ENCODE data around the gene GFY.

GFY gene

DNA sequence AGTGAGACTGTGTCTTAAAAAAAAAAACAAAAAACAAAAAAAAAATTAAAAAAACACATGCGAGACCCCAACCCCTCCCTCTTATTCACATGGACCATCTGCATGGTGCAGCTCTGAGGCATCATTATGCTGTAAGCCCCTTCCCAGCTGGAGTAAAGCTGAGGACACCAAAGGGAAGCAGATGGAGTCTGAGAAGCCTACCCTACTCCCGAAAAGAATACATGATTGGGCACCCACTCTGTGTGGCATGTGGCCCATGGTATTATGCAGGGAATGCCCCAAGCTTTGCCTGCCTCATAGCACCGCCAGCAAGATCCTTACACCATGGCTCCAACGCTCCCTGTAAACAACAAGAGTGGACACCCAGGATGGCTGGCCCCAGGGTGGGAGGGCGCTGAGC, 6.7 kb upstream of the GFY start:
- Histone ChIP-seq H3K27me3 (ENCODE audit: insufficient read depth, insufficient read length) (peaks cover 25% of the 10 kb centered on the region), H3K4me1 (ENCODE audit: insufficient read depth, insufficient read length) (peaks cover 20% of the 10 kb centered on the region), H3K9me3 (ENCODE audit: insufficient read depth, low read length) (no peaks in the 10 kb centered on the region), H3K9ac (ENCODE audit: insufficient read length, low read depth) (no peak overlapping the region), H3K4me3 (ENCODE audit: insufficient read length, low read depth) (no peak overlapping the region), H3K36me3 (ENCODE audit: insufficient read depth, insufficient read length, low read length) (no peaks in the 10 kb centered on the region)
- DNase-seq (ENCODE audit: low read depth, low spot score): no peak
- TF ChIP-seq YY1 (IDR thresholded peaks at IDR 0.05; ENCODE audit: insufficient read depth, insufficient read length) (no peak), ZNF274 (IDR thresholded peaks at IDR 0.05; ENCODE audit: low read depth, low read length) (no peak), SUZ12 (IDR thresholded peaks at IDR 0.05; ENCODE audit: extremely low read depth, insufficient read depth, insufficient read length) (no peak)

DNA sequence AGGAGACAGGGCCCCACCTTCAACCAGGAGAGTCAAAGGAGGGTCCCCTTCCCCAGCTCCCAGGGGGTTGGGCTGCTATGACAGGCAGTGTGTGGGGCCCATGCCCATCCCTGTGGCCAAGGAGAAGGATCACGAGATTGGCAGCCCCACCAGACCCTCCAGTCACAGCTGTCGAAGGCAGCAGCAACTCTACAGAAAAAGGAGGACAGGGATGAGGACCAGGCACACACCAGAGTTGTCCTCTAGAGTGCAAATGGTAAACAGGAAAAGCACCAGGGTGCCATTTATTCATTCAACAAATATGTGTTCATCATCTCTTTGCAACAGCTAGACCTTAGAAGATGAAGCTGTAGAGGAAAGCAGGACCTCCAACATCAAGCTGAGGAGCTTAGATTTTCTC, 6.0 kb upstream of the GFY start:
- no peak for DNase-seq (ENCODE audit: low read depth, low spot score)
- H3K4me1 ChIP-seq (ENCODE audit: insufficient read depth, insufficient read length): peaks cover 18% of the 10 kb centered on the region
- H3K9ac ChIP-seq (ENCODE audit: insufficient read length, low read depth): no peak overlapping the region
- TF ChIP-seq ZNF274 (IDR thresholded peaks at IDR 0.05; ENCODE audit: low read depth, low read length): no peak
- no peak for TF ChIP-seq SUZ12 (IDR thresholded peaks at IDR 0.05; ENCODE audit: extremely low read depth, insufficient read depth, insufficient read length)
- TF ChIP-seq YY1 (IDR thresholded peaks at IDR 0.05; ENCODE audit: insufficient read depth, insufficient read length): no peak
- H3K27me3 ChIP-seq (ENCODE audit: insufficient read depth, insufficient read length): peaks cover 31% of the 10 kb centered on the region
- no peaks in the 10 kb centered on the region for H3K36me3 ChIP-seq (ENCODE audit: insufficient read depth, insufficient read length, low read length)
- no peaks in the 10 kb centered on the region for H3K9me3 ChIP-seq (ENCODE audit: insufficient read depth, low read length)
- no peak overlapping the region for H3K4me3 ChIP-seq (ENCODE audit: insufficient read length, low read depth)

DNA sequence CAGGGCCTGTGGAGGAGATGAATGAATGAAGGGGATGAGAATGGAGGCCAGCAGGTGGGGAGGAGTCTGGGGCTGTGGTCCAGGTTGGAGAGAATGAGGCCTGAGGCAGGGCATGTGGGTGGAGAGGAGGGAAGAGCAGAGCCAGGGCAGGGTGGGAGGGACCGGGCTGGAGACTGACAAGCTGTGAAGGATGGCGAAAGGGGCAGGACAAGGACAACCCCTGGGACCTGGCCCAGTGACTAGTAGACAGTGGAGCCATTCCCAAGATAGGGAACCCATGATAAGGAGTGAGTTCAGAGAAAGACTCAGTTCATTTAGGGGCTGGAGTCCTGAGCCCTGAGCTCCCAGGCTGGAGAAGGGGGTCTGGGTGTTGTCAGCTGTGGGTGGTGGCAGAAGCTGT, 5.0 kb upstream of the GFY start:
- peaks cover 42% of the 10 kb centered on the region for H3K27me3 ChIP-seq (ENCODE audit: insufficient read depth, insufficient read length)
- DNase-seq (ENCODE audit: low read depth, low spot score): no peak
- no peaks in the 10 kb centered on the region for H3K9me3 ChIP-seq (ENCODE audit: insufficient read depth, low read length)
- no peak overlapping the region for H3K9ac ChIP-seq (ENCODE audit: insufficient read length, low read depth)
- TF ChIP-seq YY1 (IDR thresholded peaks at IDR 0.05; ENCODE audit: insufficient read depth, insufficient read length) (no peak), ZNF274 (IDR thresholded peaks at IDR 0.05; ENCODE audit: low read depth, low read length) (no peak), SUZ12 (IDR thresholded peaks at IDR 0.05; ENCODE audit: extremely low read depth, insufficient read depth, insufficient read length) (no peak)
- peaks cover 16% of the 10 kb centered on the region for H3K4me1 ChIP-seq (ENCODE audit: insufficient read depth, insufficient read length)
- H3K4me3 ChIP-seq (ENCODE audit: insufficient read length, low read depth): no peak overlapping the region
- no peaks in the 10 kb centered on the region for H3K36me3 ChIP-seq (ENCODE audit: insufficient read depth, insufficient read length, low read length)

DNA sequence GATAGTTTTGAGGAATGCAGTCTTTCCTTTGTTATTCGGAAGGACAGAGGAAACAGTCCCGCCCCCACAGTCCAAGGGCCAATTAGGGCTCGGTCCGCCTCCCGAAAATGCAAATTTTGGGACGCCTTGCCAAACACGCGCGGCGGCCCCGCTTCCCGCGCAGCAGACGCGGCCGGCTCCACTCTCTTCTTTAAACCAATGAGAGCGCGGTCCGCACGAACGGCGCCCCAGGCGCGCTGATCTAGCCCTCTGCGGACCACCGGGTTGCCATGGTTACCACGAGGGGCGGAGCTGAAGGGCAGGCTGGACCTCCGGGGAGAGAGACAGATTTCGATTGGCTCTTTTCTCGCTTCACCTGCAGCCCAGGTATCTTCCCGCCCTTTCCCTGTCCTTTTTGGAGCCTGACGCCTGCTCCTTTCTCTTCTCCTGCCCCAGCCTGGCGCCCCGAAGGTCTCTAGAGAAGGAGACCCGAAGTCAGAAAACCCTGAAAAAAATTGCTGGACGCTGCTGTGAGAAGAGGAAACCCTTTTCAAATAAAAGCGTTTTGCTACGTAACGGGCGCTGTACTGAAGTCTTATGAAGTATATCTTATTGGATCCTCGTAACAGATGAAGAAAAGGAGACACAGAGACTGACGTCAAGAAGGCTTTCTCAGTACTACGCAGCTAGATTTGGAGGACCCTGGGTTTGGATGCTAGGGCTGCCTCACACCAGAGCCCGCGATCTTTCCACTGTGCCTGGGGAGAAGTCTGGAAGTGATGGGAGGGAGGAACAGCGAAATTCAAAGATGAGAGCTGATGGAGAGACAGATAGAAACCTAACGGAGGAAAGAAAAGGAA, 3.9 kb upstream of the GFY start:
- Histone ChIP-seq H3K27me3 (ENCODE audit: insufficient read depth, insufficient read length) (peaks cover 52% of the 10 kb centered on the region), H3K4me3 (ENCODE audit: insufficient read length, low read depth) (no peak overlapping the region), H3K4me1 (ENCODE audit: insufficient read depth, insufficient read length) (peaks cover 12% of the 10 kb centered on the region), H3K36me3 (ENCODE audit: insufficient read depth, insufficient read length, low read length) (no peaks in the 10 kb centered on the region), H3K9me3 (ENCODE audit: insufficient read depth, low read length) (no peaks in the 10 kb centered on the region), H3K9ac (ENCODE audit: insufficient read length, low read depth) (no peak overlapping the region)
- peak; percentile 79 for DNase-seq (ENCODE audit: low read depth, low spot score)
- TF ChIP-seq SUZ12 (IDR thresholded peaks at IDR 0.05; ENCODE audit: extremely low read depth, insufficient read depth, insufficient read length): no peak
- no peak for TF ChIP-seq ZNF274 (IDR thresholded peaks at IDR 0.05; ENCODE audit: low read depth, low read length)
- no peak for TF ChIP-seq YY1 (IDR thresholded peaks at IDR 0.05; ENCODE audit: insufficient read depth, insufficient read length)

DNA sequence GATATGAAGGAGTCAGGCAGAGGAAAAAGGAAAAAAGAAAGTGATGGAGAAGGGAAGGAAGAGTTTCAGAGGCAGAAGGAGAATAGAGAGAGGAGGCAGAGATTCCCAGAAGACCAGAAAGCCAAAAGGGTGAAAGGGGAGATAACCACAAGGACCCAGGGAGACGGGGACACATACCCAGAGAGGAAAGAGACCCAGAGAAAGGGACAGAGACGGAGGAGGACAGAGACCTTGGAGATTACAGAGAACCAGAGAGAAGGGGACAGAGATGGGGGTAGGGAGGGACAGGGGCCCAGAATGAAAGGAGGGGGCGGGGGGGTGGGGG, 3.3 kb upstream of the GFY start:
- no peak for DNase-seq (ENCODE audit: low read depth, low spot score)
- Histone ChIP-seq H3K27me3 (ENCODE audit: insufficient read depth, insufficient read length) (peaks cover 58% of the 10 kb centered on the region), H3K9ac (ENCODE audit: insufficient read length, low read depth) (no peak overlapping the region), H3K36me3 (ENCODE audit: insufficient read depth, insufficient read length, low read length) (no peaks in the 10 kb centered on the region), H3K4me1 (ENCODE audit: insufficient read depth, insufficient read length) (peaks cover 14% of the 10 kb centered on the region), H3K9me3 (ENCODE audit: insufficient read depth, low read length) (no peaks in the 10 kb centered on the region), H3K4me3 (ENCODE audit: insufficient read length, low read depth) (no peak overlapping the region)
- TF ChIP-seq SUZ12 (IDR thresholded peaks at IDR 0.05; ENCODE audit: extremely low read depth, insufficient read depth, insufficient read length) (no peak), YY1 (IDR thresholded peaks at IDR 0.05; ENCODE audit: insufficient read depth, insufficient read length) (no peak), ZNF274 (IDR thresholded peaks at IDR 0.05; ENCODE audit: low read depth, low read length) (no peak)

DNA sequence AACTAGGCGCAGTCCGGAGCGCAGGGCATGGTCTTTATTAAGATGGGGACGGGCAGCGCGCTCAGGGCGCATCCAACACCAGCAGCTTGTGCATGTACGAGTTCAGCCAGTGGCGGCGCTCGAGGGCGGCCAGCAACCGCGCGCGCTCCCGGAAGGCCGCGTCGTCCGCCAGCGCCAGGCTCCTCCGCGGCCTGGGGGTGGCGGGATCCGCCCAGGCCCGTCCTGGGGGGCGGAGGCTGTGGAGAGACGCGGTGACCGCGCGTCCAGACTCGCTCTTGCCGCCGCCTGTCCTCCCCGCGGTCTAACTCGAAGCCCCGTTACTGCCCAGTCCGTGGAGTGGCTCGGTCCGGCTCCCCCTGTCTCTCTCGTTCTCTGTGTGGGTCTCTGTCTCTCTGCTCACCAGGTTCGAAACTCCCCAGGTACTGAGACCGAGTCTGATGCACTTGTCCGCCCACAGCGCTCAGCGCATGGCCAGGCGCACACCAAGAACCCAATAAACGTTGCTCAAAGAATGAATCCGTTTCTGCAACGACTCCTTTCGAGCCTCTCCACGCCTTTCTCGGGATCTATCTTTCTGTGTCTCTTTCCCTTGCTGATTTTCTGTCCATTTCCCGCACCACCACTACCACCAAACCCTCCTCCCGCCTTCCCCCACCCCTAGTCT, 2.6 kb upstream of the GFY start:
- peaks cover 11% of the 10 kb centered on the region for H3K4me1 ChIP-seq (ENCODE audit: insufficient read depth, insufficient read length)
- peak overlapping the region; percentile 61 for H3K9ac ChIP-seq (ENCODE audit: insufficient read length, low read depth)
- H3K36me3 ChIP-seq (ENCODE audit: insufficient read depth, insufficient read length, low read length): no peaks in the 10 kb centered on the region
- H3K4me3 ChIP-seq (ENCODE audit: insufficient read length, low read depth): peak overlapping the region; percentile 21
- TF ChIP-seq YY1 (IDR thresholded peaks at IDR 0.05; ENCODE audit: insufficient read depth, insufficient read length): no peak
- no peak for TF ChIP-seq ZNF274 (IDR thresholded peaks at IDR 0.05; ENCODE audit: low read depth, low read length)
- no peak for TF ChIP-seq SUZ12 (IDR thresholded peaks at IDR 0.05; ENCODE audit: extremely low read depth, insufficient read depth, insufficient read length)
- H3K9me3 ChIP-seq (ENCODE audit: insufficient read depth, low read length): no peaks in the 10 kb centered on the region
- H3K27me3 ChIP-seq (ENCODE audit: insufficient read depth, insufficient read length): peaks cover 64% of the 10 kb centered on the region
- DNase-seq (ENCODE audit: low read depth, low spot score): no peak

Data from NT2/D1 (cell line).